ENCODE data around the gene STARD3. TPM values are rescaled to one million over a fixed set of nuclear protein-coding genes. Genes with fewer than 3 reads are reported as not detected.

Gene STARD3
- total RNA-seq, 1 donor from 2014 or later, result 54.7 TPM

DNA sequence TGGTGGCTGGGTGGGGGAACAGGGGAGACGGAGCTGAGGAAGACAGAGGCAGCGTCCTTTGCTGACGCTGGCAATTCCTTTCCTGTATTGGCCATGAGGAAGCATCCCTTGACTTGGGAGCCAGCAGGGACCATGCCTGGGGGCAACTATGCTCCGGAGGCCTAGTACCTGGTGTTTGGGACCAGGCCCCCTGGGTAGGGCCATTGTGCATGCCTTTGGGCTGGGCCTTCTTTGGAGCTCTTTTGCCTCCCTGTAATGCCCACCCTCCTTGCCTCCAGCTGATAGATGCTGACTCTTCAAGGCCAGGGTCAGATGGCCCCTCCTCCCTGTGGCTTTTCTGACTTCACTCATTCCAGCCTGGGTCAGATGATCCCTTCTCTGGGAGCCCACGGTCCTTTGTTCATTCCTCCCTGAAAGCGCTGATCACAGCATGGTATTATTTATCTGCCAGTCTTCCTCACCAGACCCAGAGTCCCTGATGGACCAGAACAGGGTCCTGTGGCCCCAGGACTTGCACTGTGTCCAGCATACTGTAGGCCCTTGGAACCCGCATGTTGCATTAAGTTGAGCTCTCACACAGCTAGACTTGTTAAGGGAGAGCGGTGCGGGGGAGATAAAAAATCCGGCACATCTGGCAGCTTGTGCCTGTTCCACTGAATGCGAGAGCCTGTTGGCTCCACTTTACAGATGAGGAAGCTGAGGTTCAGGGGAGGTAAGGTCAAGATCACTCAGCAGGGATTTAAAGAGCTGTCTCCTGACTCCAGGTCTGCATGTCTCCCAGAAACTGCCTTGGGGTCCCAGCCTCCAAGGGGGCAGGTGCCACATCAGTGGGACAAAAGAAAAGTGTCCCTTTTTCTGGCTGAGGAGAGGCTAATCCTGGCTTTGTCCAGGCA lies 2.9 kb downstream of the STARD3 start:
- intact Hi-C loops (cut with micrococcal nuclease), result loop anchor here (5.0 kb wide), 3 partner anchors 178 to 342 kb away; partner anchors contain the start of genes CDK12, IKZF3 and PSMD3
- Mint-ChIP-seq H3K36me3 (ENCODE audit: low read depth) (peaks cover 14% of the 10 kb centered on the region), H3K27me3 (ENCODE audit: insufficient read depth) (no peaks in the 10 kb centered on the region), H3K4me3 (no peak overlapping the region), H3K9me3 (no peaks in the 10 kb centered on the region), H3K27ac (no peak overlapping the region), H3K4me1 (ENCODE audit: low read depth) (peaks cover 61% of the 10 kb centered on the region)
- no peak for DNase-seq (ENCODE audit: low spot score)

GRCh38 chr17:39640591-39641031 lies 3.7 kb downstream of the STARD3 start:
- DNase-seq (ENCODE audit: low spot score), result no peak
- H3K4me3 Mint-ChIP-seq, result no peak overlapping the region

GRCh38 chr17:39641097-39641496 lies 4.2 kb downstream of the STARD3 start:
- Mint-ChIP-seq H3K27ac (no peak overlapping the region), H3K9me3 (no peaks in the 10 kb centered on the region)

More at GRCh38 chr17:39640591-39641031, 3.7 kb downstream of the STARD3 start:
- intact Hi-C loops (cut with micrococcal nuclease), result no loop called here
- Mint-ChIP-seq H3K27me3 (ENCODE audit: insufficient read depth) (no peaks in the 10 kb centered on the region), H3K9me3 (no peaks in the 10 kb centered on the region), H3K4me1 (ENCODE audit: low read depth) (peaks cover 64% of the 10 kb centered on the region), H3K36me3 (ENCODE audit: low read depth) (peaks cover 14% of the 10 kb centered on the region), H3K27ac (no peak overlapping the region)

GRCh38 chr17:39641883-39642282 lies 4.9 kb downstream of the STARD3 start:
- Mint-ChIP-seq H3K36me3 (ENCODE audit: low read depth) (peaks cover 14% of the 10 kb centered on the region), H3K4me1 (ENCODE audit: low read depth) (peaks cover 64% of the 10 kb centered on the region), H3K9me3 (no peaks in the 10 kb centered on the region), H3K4me3 (no peak overlapping the region), H3K27ac (no peak overlapping the region), H3K27me3 (ENCODE audit: insufficient read depth) (no peaks in the 10 kb centered on the region)
- DNase-seq (ENCODE audit: low spot score), result no peak
- intact Hi-C loops (cut with micrococcal nuclease), result no loop called here

More at GRCh38 chr17:39641097-39641496, 4.2 kb downstream of the STARD3 start:
- H3K4me3 Mint-ChIP-seq, result no peak overlapping the region
- DNase-seq (ENCODE audit: low spot score), result no peak
- intact Hi-C loops (cut with micrococcal nuclease), result no loop called here
- H3K36me3 Mint-ChIP-seq (ENCODE audit: low read depth), result peaks cover 14% of the 10 kb centered on the region
- H3K27me3 Mint-ChIP-seq (ENCODE audit: insufficient read depth), result no peaks in the 10 kb centered on the region
- peaks cover 64% of the 10 kb centered on the region for H3K4me1 Mint-ChIP-seq (ENCODE audit: low read depth)

DNA sequence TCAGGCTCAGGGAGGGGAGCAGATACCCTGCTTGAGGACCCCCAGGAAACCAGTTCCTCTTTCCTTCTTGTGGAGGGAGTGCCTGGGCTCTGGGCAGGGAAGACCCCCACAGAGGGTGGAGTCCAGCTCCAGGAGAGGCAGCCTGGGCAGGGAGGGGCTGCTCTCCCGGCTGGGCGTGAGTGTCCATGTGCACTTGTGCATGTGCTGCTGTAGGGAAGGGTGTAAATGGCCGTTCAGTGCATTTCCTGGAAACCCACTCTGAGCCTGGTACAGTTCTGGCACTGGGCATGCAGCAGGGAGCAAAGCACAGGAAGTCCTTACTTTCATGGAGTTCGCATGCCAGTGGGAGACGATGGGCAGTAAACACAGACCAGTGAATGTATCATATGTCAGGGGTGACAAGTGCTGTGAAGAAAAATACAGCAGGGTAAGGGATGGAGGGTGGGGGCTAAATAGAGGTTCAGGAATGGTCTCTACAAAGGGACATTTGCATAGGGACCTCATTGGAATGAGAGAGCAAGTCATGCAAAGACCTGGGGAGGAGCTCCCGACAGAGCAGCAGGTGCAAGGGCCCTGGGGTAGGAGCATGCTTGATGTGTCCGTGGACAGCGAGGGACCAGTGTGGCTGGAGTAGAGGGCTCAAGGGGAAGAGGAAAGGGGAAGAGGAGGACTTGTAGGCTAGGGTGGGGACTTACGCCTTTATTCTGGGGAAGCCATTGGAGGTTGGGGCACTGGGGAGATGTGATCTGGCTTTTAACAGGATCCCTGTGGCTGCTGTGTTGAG lies 5.5 kb downstream of the STARD3 start:
- H3K4me1 Mint-ChIP-seq (ENCODE audit: low read depth), result peaks cover 63% of the 10 kb centered on the region

GRCh38 chr17:39643271-39643670 lies 6.3 kb downstream of the STARD3 start:
- Mint-ChIP-seq H3K27ac (no peak overlapping the region), H3K9me3 (no peaks in the 10 kb centered on the region), H3K4me3 (no peak overlapping the region), H3K36me3 (ENCODE audit: low read depth) (peaks cover 11% of the 10 kb centered on the region), H3K4me1 (ENCODE audit: low read depth) (peaks cover 55% of the 10 kb centered on the region), H3K27me3 (ENCODE audit: insufficient read depth) (no peaks in the 10 kb centered on the region)
- DNase-seq (ENCODE audit: low spot score), result no peak
- intact Hi-C loops (cut with micrococcal nuclease), result no loop called here

More for the DNA sequence above, 5.5 kb downstream of the STARD3 start:
- H3K9me3 Mint-ChIP-seq, result no peaks in the 10 kb centered on the region
- no peak overlapping the region for H3K4me3 Mint-ChIP-seq
- H3K27ac Mint-ChIP-seq, result no peak overlapping the region
- H3K36me3 Mint-ChIP-seq (ENCODE audit: low read depth), result peaks cover 14% of the 10 kb centered on the region
- H3K27me3 Mint-ChIP-seq (ENCODE audit: insufficient read depth), result no peaks in the 10 kb centered on the region
- intact Hi-C loops (cut with micrococcal nuclease), result no loop called here
- no peak for DNase-seq (ENCODE audit: low spot score)

GRCh38 chr17:39647256-39647655 lies 10.3 kb downstream of the STARD3 start:
- no peaks in the 10 kb centered on the region for H3K27me3 Mint-ChIP-seq (ENCODE audit: insufficient read depth)
- intact Hi-C loops (cut with micrococcal nuclease), result no loop called here
- peaks cover 8% of the 10 kb centered on the region for H3K36me3 Mint-ChIP-seq (ENCODE audit: low read depth)
- H3K4me1 Mint-ChIP-seq (ENCODE audit: low read depth), result peaks cover 28% of the 10 kb centered on the region
- no peak overlapping the region for H3K4me3 Mint-ChIP-seq
- no peaks in the 10 kb centered on the region for H3K9me3 Mint-ChIP-seq
- no peak overlapping the region for H3K27ac Mint-ChIP-seq
- no peak for DNase-seq (ENCODE audit: low spot score)

- Mint-ChIP-seq H3K4me1 (ENCODE audit: low read depth) (peaks cover 13% of the 10 kb centered on the region), H3K4me3 (no peak overlapping the region), H3K27ac (no peak overlapping the region), H3K36me3 (ENCODE audit: low read depth) (peaks cover 7% of the 10 kb centered on the region), H3K27me3 (ENCODE audit: insufficient read depth) (no peaks in the 10 kb centered on the region), H3K9me3 (no peaks in the 10 kb centered on the region)
- intact Hi-C loops (cut with micrococcal nuclease), result no loop called here
- DNase-seq (ENCODE audit: low spot score), result no peak
Measured at GRCh38 chr17:39648616-39649366, 11.8 kb downstream of the STARD3 start.

GRCh38 chr17:39650121-39650579 lies 13.2 kb downstream of the STARD3 start:
- H3K4me3 Mint-ChIP-seq, result no peak overlapping the region
- H3K36me3 Mint-ChIP-seq (ENCODE audit: low read depth), result peaks cover 4% of the 10 kb centered on the region
- intact Hi-C loops (cut with micrococcal nuclease), result no loop called here
- H3K27ac Mint-ChIP-seq, result no peak overlapping the region
- no peak for DNase-seq (ENCODE audit: low spot score)
- H3K4me1 Mint-ChIP-seq (ENCODE audit: low read depth), result no peaks in the 10 kb centered on the region
- H3K27me3 Mint-ChIP-seq (ENCODE audit: insufficient read depth), result no peaks in the 10 kb centered on the region
- H3K9me3 Mint-ChIP-seq, result no peaks in the 10 kb centered on the region

- H3K27me3 Mint-ChIP-seq (ENCODE audit: insufficient read depth), result no peaks in the 10 kb centered on the region
- H3K9me3 Mint-ChIP-seq, result no peaks in the 10 kb centered on the region
- H3K36me3 Mint-ChIP-seq (ENCODE audit: low read depth), result peaks cover 6% of the 10 kb centered on the region
- H3K4me3 Mint-ChIP-seq, result no peak overlapping the region
- H3K27ac Mint-ChIP-seq, result no peak overlapping the region
- H3K4me1 Mint-ChIP-seq (ENCODE audit: low read depth), result no peaks in the 10 kb centered on the region
- intact Hi-C loops (cut with micrococcal nuclease), result no loop called here
- no peak for DNase-seq (ENCODE audit: low spot score)
Measured at GRCh38 chr17:39651923-39652586, 15.1 kb downstream of the STARD3 start.

DNA sequence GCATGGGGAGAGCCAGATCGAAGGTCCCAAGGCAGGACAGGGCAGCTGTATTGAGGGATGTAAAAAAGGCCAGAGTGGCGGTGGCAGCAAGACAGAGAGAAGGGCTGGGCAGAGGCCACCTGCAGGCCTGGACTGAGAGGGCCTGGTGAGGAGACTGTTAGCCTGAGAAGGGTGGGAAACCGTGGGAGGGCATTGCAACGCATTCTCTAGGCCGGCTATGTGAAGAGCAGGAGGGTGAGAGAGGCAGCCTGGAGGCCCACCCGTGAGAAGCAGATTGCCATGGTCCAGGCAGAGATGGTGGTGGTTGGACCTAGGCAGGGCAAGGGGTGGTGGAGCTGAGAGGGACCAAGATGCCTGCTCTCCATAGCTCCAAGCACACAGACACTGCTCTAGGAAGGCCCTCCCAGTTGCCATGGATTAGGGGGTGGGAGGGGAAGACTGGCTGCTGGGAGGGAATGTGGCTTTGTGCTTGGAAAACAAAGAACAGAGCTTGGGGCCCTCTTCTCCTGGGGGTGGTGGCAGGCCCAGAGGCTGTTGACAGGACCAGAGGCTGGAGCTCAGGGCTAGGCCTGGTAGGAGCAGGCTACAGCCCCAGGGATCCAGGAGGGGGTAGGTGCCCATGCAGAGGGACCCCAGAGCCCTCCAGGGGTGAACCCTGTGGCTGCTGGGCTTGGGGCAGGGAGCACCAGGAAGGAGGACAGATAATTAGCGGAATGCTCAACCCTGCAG lies 15.8 kb downstream of the STARD3 start:
- no peaks in the 10 kb centered on the region for H3K9me3 Mint-ChIP-seq
- H3K27me3 Mint-ChIP-seq (ENCODE audit: insufficient read depth), result no peaks in the 10 kb centered on the region
- no peak overlapping the region for H3K27ac Mint-ChIP-seq
- no peaks in the 10 kb centered on the region for H3K4me1 Mint-ChIP-seq (ENCODE audit: low read depth)
- no peak for DNase-seq (ENCODE audit: low spot score)
- H3K36me3 Mint-ChIP-seq (ENCODE audit: low read depth), result peaks cover 6% of the 10 kb centered on the region
- intact Hi-C loops (cut with micrococcal nuclease), result loop anchor here (1.0 kb wide), 1 partner anchor 30 kb away; no protein-coding TSS in a partner anchor
- no peak overlapping the region for H3K4me3 Mint-ChIP-seq

Data from activated T-helper 1 cell treated with anti-CD3 and anti-CD28 coated beads, Interleukin-12 subunit alpha, Interleukin-12 subunit beta, Interleukin-2, Interleukin-4 antibody, amounts not matched to agents 30 ng/mL and 10 ng/mL and 1 ng/mL, durations not matched to agents 14 hours and 24 hours and 36 hours (primary cell).